Calu3 (cell line): ENCODE measurements around the gene FRS3. TPM values are rescaled to one million over a fixed set of nuclear protein-coding genes. Genes with fewer than 3 reads are reported as not detected.

Experiments used
- BruUV-seq: library from RNA; stranded (reverse); fragments of 400-500 nt; replicated peaks from 2 replicates; lab custom pipeline; 2021; lab: Mats Ljungman, UMichigan
- CTCF ChIA-PET: fragments of 300-600 bp; sonication (Branson Sonifier 250); formaldehyde crosslinking; loops from one replicate; lab custom pipeline; 2022; ENCODE audit warnings: antibody characterized with exemption; lab: Charles Lee
- DNase-seq: peaks from one replicate; pipeline ENCODE4 v3.0.0; 2022
- H3K27ac Mint-ChIP-seq: one replicate; pipeline ENCODE4 v1.8.0; 2022; ENCODE audit warnings: mixed read lengths; ENCODE audit not compliant: unreplicated experiment
- H3K27me3 Mint-ChIP-seq: one replicate; pipeline ENCODE4 v1.8.0; 2022; ENCODE audit warnings: mixed read lengths; ENCODE audit not compliant: unreplicated experiment
- H3K36me3 Mint-ChIP-seq: one replicate; pipeline ENCODE4 v1.8.0; 2022; ENCODE audit warnings: mild to moderate bottlenecking, moderate library complexity, mixed read lengths; ENCODE audit not compliant: insufficient read depth, unreplicated experiment
- H3K4me1 Mint-ChIP-seq: one replicate; pipeline ENCODE4 v1.8.0; 2022; ENCODE audit warnings: mild to moderate bottlenecking, low read depth, mixed read lengths; ENCODE audit not compliant: unreplicated experiment
- H3K4me3 Mint-ChIP-seq: one replicate; pipeline ENCODE4 v1.8.0; 2022; ENCODE audit warnings: mild to moderate bottlenecking, low read depth, moderate library complexity, mixed read lengths; ENCODE audit not compliant: unreplicated experiment
- H3K9me3 Mint-ChIP-seq: one replicate; pipeline ENCODE4 v1.8.0; 2022; ENCODE audit warnings: low read depth, mixed read lengths; ENCODE audit not compliant: unreplicated experiment
- CTCF ChIP-seq: fragments of 200-600 bp; IDR thresholded peaks from one replicate; pipeline ENCODE4 v1.8.0; 2022; ENCODE audit warnings: antibody characterized with exemption; ENCODE audit not compliant: unreplicated experiment
- intact Hi-C: fragments of 100-400 bp; cut with micrococcal nuclease; formaldehyde crosslinking; loops from one replicate; pipeline ENCODE4 v1.10.0; 2022; ENCODE audit not compliant: unreplicated experiment
- total RNA-seq: library from RNA; stranded (reverse); gene quantifications from 2 replicates; pipeline ENCODE4 v1.2.3, GENCODE V29; 2022

The FRS3 gene
- total RNA-seq, 1 experiment from 2014 or later: 6.6 TPM

DNA sequence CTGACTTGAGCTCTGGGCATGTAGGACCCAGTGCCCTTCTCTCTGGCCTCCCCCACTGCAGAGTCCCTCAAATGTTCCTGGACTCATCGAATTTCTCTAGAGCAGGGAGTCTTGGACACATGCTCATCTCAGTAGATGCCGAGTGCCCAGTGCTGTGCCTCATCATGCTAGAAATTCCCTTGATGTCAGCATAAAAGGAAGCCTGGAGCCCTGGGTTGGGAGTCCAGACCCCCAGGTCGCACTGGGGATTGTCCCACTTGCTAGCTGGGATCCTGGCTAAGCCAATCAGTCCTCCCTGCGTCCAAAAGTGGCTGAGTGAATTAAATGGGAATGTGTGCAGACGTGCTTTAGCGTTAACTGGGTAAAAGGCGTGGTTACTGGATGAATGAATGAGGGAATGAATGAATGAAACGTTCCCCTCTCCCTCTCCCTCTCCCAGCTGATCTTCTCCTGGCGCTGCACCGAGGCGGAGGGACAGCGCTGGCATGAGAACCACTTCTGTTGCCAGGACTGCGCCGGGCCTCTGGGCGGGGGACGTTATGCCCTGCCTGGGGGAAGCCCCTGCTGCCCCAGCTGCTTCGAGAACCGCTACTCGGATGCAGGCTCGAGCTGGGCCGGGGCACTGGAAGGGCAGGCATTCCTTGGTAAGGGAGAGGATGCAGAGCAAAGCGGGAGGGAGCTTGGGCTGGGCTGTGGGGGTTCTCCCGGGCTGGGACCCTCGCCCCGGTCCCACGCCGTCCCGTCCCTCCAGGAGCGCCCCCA is 6.2 kb upstream of the FRS3 start:
- H3K27ac Mint-ChIP-seq: peak overlapping the region; percentile 46
- TF ChIP-seq CTCF: no peak
- CTCF ChIA-PET: interaction anchor here (0.6 to 3.2 kb wide), 10 partner anchors 8 to 418 kb away, joined by 3 to 29 read pairs (median 4); partner anchors contain the start of genes BYSL, MED20 and TAF8
- DNase-seq: no peak
- no peaks in the 10 kb centered on the region for H3K9me3 Mint-ChIP-seq
- intact Hi-C loops: loop anchor here (10.0 kb wide), 1 partner anchor 429 kb away; the partner anchor contains the start of gene MRPS10
- peak overlapping the region; percentile 95 for H3K4me3 Mint-ChIP-seq
- no TSS peak for BruUV-seq
- H3K4me1 Mint-ChIP-seq: peaks cover 51% of the 10 kb centered on the region
- H3K36me3 Mint-ChIP-seq: peaks cover 57% of the 10 kb centered on the region
- no peaks in the 10 kb centered on the region for H3K27me3 Mint-ChIP-seq

- CTCF ChIA-PET: interaction anchor here (0.6 to 3.2 kb wide), 7 partner anchors 40 to 260 kb away, joined by 3 to 29 read pairs (median 4); partner anchors contain the start of genes BYSL and MED20
- BruUV-seq: no TSS peak
- Mint-ChIP-seq H3K4me1 (peaks cover 53% of the 10 kb centered on the region), H3K27me3 (no peaks in the 10 kb centered on the region), H3K4me3 (peak overlapping the region; percentile 10), H3K36me3 (peaks cover 60% of the 10 kb centered on the region), H3K27ac (no peak overlapping the region), H3K9me3 (no peaks in the 10 kb centered on the region)
- no peak for TF ChIP-seq CTCF
- DNase-seq: no peak
- intact Hi-C loops: loop anchor here (10.0 kb wide), 1 partner anchor 430 kb away; the partner anchor contains the start of gene MRPS10
Observed at GRCh38 chr6:41785254-41785653, 5.6 kb upstream of the FRS3 start.

- BruUV-seq: no TSS peak
- CTCF ChIA-PET: interaction anchor here (0.5 to 1.8 kb wide), 10 partner anchors 40 to 427 kb away, joined by 3 to 5 read pairs (median 4); partner anchors contain the start of genes BYSL and MED20
- peak; percentile 33 for DNase-seq
- H3K4me1 Mint-ChIP-seq: peaks cover 49% of the 10 kb centered on the region
- peaks cover 60% of the 10 kb centered on the region for H3K36me3 Mint-ChIP-seq
- H3K4me3 Mint-ChIP-seq: peak overlapping the region; percentile 12
- no peak for TF ChIP-seq CTCF
- no peaks in the 10 kb centered on the region for H3K27me3 Mint-ChIP-seq
- no peaks in the 10 kb centered on the region for H3K9me3 Mint-ChIP-seq
- no peak overlapping the region for H3K27ac Mint-ChIP-seq
- intact Hi-C loops: loop anchor here (10.0 kb wide), 1 partner anchor 430 kb away; the partner anchor contains the start of gene MRPS10
Observed at GRCh38 chr6:41784581-41785171, 5.0 kb upstream of the FRS3 start.

DNA sequence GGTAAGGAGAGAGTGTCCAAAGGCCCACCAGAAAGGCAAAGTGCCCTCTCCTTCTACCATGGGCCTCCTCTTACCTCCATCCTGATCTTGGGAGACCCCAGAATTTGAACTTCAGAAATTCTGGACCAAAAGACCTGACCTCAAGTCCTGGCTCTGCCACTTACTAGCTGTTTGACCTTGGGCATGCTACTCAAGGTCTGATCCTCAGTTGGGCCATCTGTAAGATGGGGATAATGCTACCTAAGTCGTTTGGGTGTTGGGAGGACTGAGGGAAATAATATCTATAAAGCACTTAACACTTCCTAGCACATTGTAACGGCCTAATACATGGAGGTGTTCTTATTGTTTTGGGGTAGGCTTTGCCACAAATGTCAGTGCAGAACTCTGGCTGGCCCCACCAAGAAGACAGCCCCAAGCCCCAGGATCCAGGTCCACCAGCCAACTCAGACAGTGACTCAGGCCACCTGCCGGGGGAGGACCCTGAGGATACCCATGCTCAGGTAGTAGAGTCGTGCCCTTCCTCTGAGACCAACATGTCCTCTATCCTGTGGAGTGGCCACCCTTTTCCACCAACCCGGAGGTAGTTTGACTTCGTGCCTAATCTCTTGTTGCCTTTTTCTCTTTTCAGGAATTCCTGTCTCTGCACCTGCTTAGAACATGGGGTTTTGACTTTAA is 3.5 kb upstream of the FRS3 start:
- CTCF ChIA-PET: interaction anchor here (1.8 kb wide), 1 partner anchor 49 kb away, joined by 5 read pairs; no protein-coding TSS in a partner anchor
- intact Hi-C loops: loop anchor here (10.0 kb wide), 1 partner anchor 432 kb away; the partner anchor contains the start of gene MRPS10
- TF ChIP-seq CTCF: no peak

More for the DNA sequence above, 3.5 kb upstream of the FRS3 start:
- BruUV-seq: no TSS peak
- DNase-seq: no peak
- no peaks in the 10 kb centered on the region for H3K9me3 Mint-ChIP-seq
- no peak overlapping the region for H3K27ac Mint-ChIP-seq
- peaks cover 41% of the 10 kb centered on the region for H3K4me1 Mint-ChIP-seq
- H3K36me3 Mint-ChIP-seq: peaks cover 56% of the 10 kb centered on the region
- H3K27me3 Mint-ChIP-seq: no peaks in the 10 kb centered on the region
- H3K4me3 Mint-ChIP-seq: no peak overlapping the region
